ENCODE data around the gene TRIP4. TPM values are rescaled to one million over a fixed set of nuclear protein-coding genes. Genes with fewer than 3 reads are reported as not detected.

TRIP4 gene
- total and polyA plus RNA-seq, 2 of the 8 experiments (the other 6 are each of a cell fraction or from before 2014, with no cell fraction given): 6.2 to 18.9 TPM

GRCh38 chr15:64501396-64501715, 113.7 kb downstream of the TRIP4 start:
- peaks cover 12% of the 10 kb centered on the region for H3K79me1 ChIP-seq (ENCODE audit: low read depth, low read length)
- no peak for FAIRE-seq
- H3K36me3 ChIP-seq (ENCODE audit: control insufficient read depth in 2 of 4, insufficient read depth in 4 of 4, low read length in 3 of 4): peaks cover 10 to 21% (median 16%) of the 10 kb centered on the region in 4 experiments
- no peaks in the 10 kb centered on the region for H3K23me2 ChIP-seq (ENCODE audit: low read depth, low read length)
- H3K4ac ChIP-seq (replicated peaks; ENCODE audit: insufficient read length, low read depth, low read length): no peak overlapping the region
- no peak overlapping the region for H3K4me2 ChIP-seq (ENCODE audit: insufficient read depth in 1 of 2, low read depth in 2 of 2, low read length in 2 of 2)
- H2BK120ac ChIP-seq (replicated peaks; ENCODE audit: low read depth, low read length): no peak overlapping the region
- H2BK12ac ChIP-seq (ENCODE audit: low read depth, low read length): no peak overlapping the region
- no peak overlapping the region for H4K5ac ChIP-seq (ENCODE audit: insufficient read length, low read depth, low read length)
- H4K91ac ChIP-seq (replicated peaks; ENCODE audit: insufficient read length, low read length): no peak overlapping the region
- no peak for TF ChIP-seq NANOG (IDR thresholded peaks at IDR 0.05; ENCODE audit: insufficient read depth, low read depth, low read length, poor library complexity, severe bottlenecking)
- no peak for TF ChIP-seq SIRT6 (IDR thresholded peaks at IDR 0.05; ENCODE audit: low read length)
- no peak for TF ChIP-seq GTF2F1 (IDR thresholded peaks at IDR 0.05; ENCODE audit: borderline replicate concordance, low read depth, low read length)
- TF ChIP-seq CEBPB (IDR thresholded peaks at IDR 0.05; ENCODE audit: low read depth, low read length): no peak
- no peak overlapping the region for H3K27ac ChIP-seq (ENCODE audit: low read depth, low read length)
- ChIA-PET POLR2A (ENCODE audit: partially characterized antibody) (interaction anchor here (0.9 to 2.0 kb wide), 4 partner anchors 11 to 37 kb away, joined by 3 to 10 read pairs (median 4); no protein-coding TSS in a partner anchor), CTCF (ENCODE audit: partially characterized antibody) (interaction anchor here (1.1 to 1.7 kb wide), 2 partner anchors 12 to 18 kb away, joined by 3 to 5 read pairs; no protein-coding TSS in a partner anchor)
- no peak overlapping the region for H2BK20ac ChIP-seq (ENCODE audit: low read length)
- H2BK15ac ChIP-seq (ENCODE audit: low read length): no peak overlapping the region
- peaks cover 13 to 24% of the 10 kb centered on the region in 2 experiments for H4K20me1 ChIP-seq (replicated peaks in 1 of 2; ENCODE audit: control insufficient read depth in 1 of 2, insufficient read depth in 2 of 2, low read length in 2 of 2)
- no peak overlapping the region for H3K9ac ChIP-seq (replicated peaks in 1 of 4; ENCODE audit: extremely low read depth in 1 of 4, low read depth in 3 of 4, low read length in 3 of 4)
- no peaks in the 10 kb centered on the region for H3K9me3 ChIP-seq (ENCODE audit: insufficient read depth in 2 of 2, low read depth in 1 of 2, low read length in 1 of 2)
- no peak overlapping the region for H3K4me3 ChIP-seq (ENCODE audit: extremely low read depth in 1 of 4, insufficient read depth in 2 of 4, low read depth in 3 of 4, low read length in 4 of 4)
- no peak overlapping the region for H4K8ac ChIP-seq (ENCODE audit: extremely low read depth, insufficient read depth, low read length)
- no peak overlapping the region for H3K23ac ChIP-seq (ENCODE audit: insufficient read length)
- H2AK5ac ChIP-seq (ENCODE audit: low read depth, low read length): no peak overlapping the region
- no peak overlapping the region for H3K18ac ChIP-seq (ENCODE audit: extremely low read depth, low read length)
- H3K27me3 ChIP-seq (replicated peaks in 1 of 4; ENCODE audit: control insufficient read depth in 3 of 4, extremely low read depth in 1 of 4, insufficient read depth in 3 of 4, low read length in 3 of 4): no peaks in the 10 kb centered on the region
- WGBS, 2 experiments (ENCODE audit: extremely low coverage in 1 of 2, insufficient coverage in 1 of 2, insufficient read length in 1 of 2, insufficient replicate concordance in 2 of 2, low coverage in 1 of 2, low lambda C conversion rate in 2 of 2, missing lambda C conversion rate in 1 of 2): 100% methylated on average over 1 of the region's 1 CpG; no CpG with 5 or more reads in 1 of the 2 experiments
- H3K14ac ChIP-seq (ENCODE audit: insufficient read length): no peak overlapping the region
- no peak for DNase-seq (ENCODE audit: low read depth in 1 of 2, low spot score in 2 of 2)
- no peak overlapping the region for H3K56ac ChIP-seq (replicated peaks; ENCODE audit: insufficient read length, low read depth, low read length)
- no peak overlapping the region for H2AFZ ChIP-seq (ENCODE audit: low read length)
- no peaks in the 10 kb centered on the region; a peak in 1 of 7 replicates for H3K4me1 ChIP-seq (replicated peaks in 1 of 4; ENCODE audit: control insufficient read depth in 3 of 4, insufficient read depth in 4 of 4, low read length in 3 of 4)
- no peak overlapping the region for H2BK5ac ChIP-seq (ENCODE audit: low read depth, low read length)
- H3K79me2 ChIP-seq (ENCODE audit: control insufficient read depth in 1 of 2, insufficient read depth in 2 of 2, low read length in 2 of 2): peaks cover 0 to 85% of the 10 kb centered on the region in 2 experiments; a peak in 2 of 4 replicates
